ENCODE measurements around the gene MRPS12.
A peak's percentile ranks its signal among the peaks of the same experiment; 100 is the strongest.
"Not testable (repeated sequence)": the region's sequence is repeated elsewhere in the genome, so short reads cannot be mapped to it uniquely, and the experiment has no call there.

Gene MRPS12

DNA sequence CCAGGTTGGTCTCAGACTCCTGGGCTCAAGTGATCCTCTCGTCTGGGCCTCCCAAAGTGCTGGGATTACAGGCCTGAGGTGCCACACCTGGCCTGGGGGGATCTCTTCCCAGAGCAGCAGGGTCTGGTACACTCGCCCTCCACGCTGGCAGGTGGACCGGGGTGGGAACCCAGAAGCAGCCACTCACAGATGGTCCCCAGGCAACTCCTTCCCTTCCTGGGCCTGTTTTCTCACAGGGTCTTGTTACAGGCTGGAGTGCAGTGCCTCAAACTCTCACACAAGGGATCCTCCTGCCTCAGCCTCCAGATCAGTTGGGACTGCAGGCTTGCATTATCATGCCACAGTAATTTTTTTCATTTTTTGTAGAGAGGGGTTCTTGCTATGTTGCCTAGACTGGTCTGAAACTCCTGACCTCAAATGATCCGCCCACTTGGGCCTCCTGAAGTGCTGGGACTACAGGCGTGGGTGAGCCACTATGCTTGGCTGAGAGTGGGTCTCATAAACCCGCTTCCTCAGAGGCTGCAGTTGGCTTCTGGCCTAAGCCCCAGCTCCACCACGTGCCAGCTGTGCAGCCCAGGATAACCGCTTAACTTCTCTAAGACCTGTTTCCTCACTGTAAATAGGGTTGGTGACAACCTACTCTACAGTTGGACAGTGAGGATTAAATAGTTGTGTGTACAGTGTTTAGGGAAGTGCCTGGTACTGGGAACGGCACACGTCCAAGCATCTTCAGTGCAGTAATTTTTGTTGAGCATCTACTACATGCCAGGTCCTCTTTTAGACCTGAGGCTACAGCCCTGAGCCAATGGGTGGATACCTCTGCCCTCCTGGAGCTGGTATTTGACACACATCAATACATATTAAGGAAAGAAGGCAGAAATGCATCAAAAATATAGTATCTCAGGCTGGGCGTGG, 17.9 kb upstream of the MRPS12 start:
- DNase-seq = no peak

DNA sequence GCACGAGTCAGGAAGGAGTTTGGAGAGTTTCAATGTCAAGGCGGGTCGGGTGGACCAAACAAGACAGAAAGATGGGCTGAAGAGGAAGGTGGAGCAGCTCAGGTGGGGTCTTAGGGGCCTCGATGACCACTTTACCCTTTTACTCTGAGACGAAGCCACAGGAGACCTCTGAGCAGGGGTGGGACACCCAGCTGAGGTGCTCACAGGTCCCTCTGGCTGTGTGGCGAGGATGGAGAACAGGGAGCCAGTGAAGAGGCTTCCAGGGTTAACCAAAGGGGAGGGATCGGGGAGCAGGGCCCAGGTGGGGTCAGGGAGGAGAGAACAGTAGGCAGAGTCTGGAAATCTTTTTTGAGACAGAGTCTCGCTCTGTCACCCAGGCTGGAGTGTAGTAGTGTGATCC, 16.8 kb upstream of the MRPS12 start:
- DNase-seq = no peak

DNA sequence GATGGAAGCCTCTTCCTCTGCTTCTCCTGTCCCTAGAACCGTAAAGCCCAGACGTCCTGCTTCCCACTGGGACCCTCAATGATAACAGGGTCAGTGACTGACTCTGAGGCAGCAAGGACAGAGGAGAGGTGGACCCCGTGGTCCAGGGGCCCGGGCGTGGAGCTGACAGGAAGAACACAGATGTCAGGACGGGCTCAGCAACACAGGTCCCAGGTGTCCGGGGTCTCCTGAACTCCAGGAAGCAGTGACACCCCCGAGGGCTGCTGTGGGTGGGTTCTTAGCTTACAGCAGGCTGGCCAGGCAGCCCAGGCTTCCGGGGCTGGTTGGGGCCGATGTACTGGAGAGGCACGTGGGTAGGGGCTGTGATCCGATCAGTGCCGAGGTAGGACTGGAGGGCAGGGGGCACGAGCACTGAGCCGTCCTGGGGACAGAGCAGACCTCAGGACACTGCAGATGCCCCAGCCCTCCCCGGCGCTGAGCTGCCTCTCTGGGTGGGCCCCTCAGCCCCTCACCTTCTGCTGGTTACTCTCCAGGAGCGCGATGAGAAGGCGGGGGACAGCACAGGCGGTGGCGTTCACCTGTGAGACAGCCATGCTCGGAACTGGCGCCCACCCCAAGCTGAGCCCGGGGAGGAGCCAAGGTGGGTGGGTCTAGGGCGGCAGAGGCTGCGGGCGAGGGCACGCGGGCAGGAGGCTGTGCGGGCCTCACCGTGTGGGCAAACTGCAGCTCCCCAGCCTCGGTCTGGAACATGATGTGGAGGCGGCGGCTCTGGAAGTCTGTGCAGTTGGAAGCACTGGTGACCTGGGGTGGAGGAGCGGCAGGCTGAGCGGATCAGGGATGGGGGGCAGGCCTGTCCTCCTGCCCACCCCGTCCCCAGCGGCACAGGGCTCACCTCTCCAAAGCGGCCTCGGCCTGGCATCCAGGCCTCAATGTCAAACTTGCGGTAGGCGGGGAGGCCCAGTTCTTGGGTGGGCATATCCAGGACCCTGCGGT, 15.1 kb upstream of the MRPS12 start:
- no peak for DNase-seq

- no peak for DNase-seq
Measured at GRCh38 chr19:38917516-38917915, 13.2 kb upstream of the MRPS12 start.

- no peak for DNase-seq
Measured at GRCh38 chr19:38917921-38918491, 12.7 kb upstream of the MRPS12 start.

- no peak for DNase-seq
Measured at GRCh38 chr19:38918526-38918925, 12.2 kb upstream of the MRPS12 start.

DNA sequence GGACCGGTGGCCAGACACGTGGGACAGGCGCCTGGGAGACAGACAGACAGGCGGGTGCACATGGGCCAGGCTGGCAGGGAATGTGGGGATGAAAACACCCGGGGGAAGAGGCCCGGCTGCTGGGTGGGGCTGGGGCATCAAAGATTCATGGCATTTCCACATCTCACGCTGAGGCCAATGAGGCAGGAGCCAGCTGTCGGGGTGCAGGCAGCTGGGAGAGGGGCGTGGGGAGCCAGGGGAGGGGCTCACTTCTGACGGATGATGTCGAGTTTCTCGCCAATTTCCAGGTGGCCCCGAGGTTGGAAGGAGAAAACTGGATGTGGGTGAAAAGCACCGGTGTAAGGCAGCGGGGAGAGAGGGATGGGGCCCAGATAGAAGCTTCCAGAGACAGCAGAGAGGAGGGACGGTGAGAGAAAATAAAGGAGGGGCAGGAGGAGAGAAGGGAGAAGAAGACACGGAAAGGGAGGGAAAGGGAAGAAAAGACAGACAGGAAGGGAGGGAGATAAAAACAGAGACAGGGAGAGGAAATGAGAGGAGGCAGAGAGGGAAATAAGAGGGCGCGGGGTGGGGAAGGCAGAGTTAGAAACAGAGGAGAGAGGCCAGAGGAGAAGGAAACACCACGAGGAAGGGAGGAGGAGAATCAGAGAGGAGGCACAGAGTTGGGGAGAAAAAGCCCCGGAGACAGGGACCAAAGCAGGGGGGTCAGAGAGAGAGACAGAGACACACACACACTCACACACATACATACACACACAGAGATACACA, 10.7 kb upstream of the MRPS12 start:
- DNase-seq = no peak

GRCh38 chr19:38920602-38921419, 9.9 kb upstream of the MRPS12 start:
- DNase-seq = no peak

DNA sequence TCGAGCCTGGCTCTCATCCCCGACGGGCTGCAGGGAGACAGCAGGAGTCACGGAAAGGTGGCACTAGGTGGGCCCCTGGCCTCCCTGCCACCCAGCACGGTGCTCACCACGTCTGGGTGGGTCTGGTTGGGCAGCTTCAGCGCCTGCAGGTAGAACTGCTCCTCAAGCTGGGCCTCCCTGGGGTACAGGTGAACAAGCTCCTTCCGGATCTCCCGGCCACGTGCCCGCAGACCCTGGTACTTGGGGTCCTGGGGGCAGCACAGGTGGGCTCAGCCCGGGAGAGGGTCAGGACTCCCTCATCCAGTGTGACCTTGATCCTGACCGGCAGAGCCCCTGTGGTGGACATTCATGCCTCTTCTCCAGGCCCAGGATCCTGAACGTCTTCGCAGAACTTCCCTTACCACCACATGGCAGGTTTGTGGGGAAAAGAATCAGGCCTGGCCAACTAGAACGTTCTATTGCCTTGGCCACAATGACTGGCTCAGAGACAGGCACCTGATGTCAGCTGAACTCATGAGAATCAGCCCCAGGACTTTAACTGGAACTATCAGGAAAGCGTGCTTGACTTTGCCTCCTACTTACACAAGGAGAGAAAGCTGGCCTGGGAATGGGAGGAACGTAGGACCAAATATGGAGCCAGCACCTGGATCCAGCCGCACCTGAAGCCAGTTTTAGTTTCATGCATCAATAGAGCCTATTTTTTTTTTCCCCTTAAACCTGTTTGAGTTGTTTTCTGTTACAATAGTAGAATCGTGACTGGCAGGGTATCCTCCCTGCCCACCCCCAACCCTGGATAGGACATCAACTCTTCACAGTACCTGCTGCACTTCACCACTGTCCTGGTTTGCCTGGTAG, 9.1 kb upstream of the MRPS12 start:
- no peak for DNase-seq

GRCh38 chr19:38922482-38922881, 8.3 kb upstream of the MRPS12 start:
- DNase-seq = no peak

DNA sequence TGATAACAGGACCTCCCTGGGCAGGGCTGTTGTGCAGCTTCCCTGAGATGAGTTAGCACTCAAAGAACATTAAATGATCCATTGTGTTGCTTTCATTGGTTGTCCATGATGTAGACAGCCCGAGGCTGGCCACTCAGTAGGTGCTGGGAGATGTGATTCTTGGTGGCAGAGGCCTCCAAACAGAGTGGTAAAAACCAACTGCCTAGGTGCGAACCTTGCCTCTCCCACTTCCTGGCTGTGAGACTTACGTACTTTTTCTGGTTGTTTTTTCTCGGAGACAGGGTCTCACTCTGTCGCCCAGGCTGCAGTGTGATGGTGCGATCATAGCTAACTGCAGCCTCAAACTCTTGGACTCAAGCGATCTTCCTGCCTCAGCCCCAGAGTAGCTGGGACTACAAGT, 6.4 kb upstream of the MRPS12 start:
- DNase-seq = no peak

GRCh38 chr19:38928391-38929001, 2.2 kb upstream of the MRPS12 start:
- DNase-seq = no peak

DNA sequence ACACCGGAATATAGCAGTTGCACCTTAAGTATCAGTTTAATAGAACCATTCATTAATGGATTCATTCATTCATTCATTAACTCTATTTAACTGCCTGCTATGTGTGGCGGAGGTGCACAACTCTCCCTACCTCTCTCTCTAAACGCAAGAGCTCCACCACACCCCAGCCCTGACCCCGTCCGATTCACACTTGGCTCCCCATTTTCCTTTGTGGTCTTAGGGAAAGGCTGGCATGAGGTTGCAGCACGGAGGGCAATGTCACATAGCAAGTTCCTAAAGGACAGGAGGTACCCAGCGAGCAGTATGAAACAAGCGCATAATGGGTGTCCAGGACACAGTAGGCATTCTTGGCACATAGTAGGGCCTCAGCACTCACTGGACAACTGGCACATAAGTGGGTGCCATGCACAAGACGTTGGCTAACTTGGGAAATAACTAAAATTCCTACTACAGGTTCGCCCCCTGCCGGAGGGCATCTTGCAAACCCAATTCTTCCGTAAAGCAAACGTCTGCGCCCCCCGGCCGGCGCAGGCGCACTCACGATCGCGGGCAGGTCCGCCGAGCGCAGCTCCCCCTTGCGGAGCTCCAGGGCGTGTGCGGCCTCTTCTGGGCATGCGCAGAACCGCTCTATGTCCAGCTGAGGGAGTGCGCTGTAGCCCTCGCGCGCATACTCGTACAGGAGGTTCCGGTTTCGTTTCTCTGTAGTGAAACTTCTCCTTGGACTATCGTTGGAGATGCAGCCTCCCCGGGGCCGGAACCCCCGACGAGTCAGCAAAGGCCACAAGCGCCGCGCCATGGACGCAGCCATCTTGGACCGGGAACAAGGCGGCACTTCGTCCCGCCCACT, 592 bp upstream of the MRPS12 start, which contains the start of gene SARS2:
Gene SARS2 (minus strand): TSS at position 835 of the 847 bp plus-strand sequence. CDS start 27 bp downstream, at position 808.
- DNase-seq = peak; percentile 91

- DNase-seq = no peak
Measured at GRCh38 chr19:38931521-38931793, 713 bp downstream of the MRPS12 start.

DNA sequence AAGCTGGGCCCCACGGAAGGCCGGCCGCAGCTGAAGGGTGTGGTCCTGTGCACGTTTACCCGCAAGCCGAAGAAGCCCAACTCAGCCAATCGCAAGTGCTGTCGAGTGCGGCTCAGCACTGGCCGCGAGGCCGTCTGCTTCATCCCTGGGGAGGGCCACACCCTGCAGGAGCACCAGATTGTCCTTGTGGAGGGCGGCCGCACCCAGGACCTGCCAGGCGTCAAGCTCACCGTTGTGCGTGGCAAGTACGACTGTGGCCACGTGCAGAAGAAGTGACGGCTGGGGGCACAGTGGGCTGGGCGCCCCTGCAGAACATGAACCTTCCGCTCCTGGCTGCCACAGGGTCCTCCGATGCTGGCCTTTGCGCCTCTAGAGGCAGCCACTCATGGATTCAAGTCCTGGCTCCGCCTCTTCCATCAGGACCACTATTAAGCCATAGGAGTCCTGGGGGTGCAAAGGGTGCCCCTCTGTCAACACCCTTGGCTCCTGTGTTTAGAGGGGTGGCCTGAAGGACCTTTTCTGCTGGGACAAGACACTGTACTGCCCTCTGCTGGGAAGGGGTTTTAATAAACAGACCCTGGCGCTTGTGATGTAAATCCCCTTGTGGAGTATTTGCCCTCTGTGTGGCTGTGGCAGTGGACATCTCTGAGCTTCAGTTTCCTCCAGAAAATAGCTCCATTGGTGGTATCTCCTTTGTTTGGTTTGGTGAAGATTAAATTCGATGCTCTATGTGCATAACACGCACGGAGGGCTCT, 1.9 kb downstream of the MRPS12 start:
- peak; percentile 44 for DNase-seq

- no peak for DNase-seq
Measured at GRCh38 chr19:38933544-38933943, 2.8 kb downstream of the MRPS12 start.

- no peak for DNase-seq
Measured at GRCh38 chr19:38939957-38940356, 9.2 kb downstream of the MRPS12 start.

- DNase-seq = not testable (repeated sequence)
Measured at GRCh38 chr19:38941466-38941865, 10.7 kb downstream of the MRPS12 start.
